ENCODE measurements around the gene SNX25.

DNA sequence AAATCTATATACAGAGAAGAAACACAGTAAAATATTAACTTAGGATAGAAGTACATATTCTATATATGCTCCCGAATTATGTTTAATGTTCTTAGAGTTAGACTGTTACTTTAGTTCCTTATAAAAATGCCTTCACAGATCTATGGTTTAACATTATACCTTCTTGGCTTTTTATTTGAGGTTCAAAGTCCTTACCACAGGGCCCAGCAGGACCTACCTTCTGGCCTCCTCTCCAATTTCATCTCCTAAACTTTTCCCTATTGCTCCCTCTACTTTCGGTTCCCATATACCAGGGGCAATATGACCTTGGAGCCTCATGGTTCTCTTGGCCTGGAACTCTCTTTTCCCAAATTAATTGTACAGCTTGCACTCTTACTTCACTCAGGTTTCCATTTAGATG lies 199.0 kb downstream of the SNX25 start:
- TF ChIP-seq CTCF (IDR thresholded peaks at IDR 0.05) (no peak), POLR2A (IDR thresholded peaks at IDR 0.05; ENCODE audit: low read depth) (no peak)

Data from esophagus muscularis mucosa (tissue), 3 donors.